OCI-LY1 (cell line): ENCODE results near the gene TMED6.

ENCODE experiments used
- H2AFZ ChIP-seq: fragments of 200-600 bp; sonication (generic), shearing (Covaris generic); 2 replicates; pipeline ENCODE4 v1.6.0; 2014; ENCODE audit warnings: antibody characterized with exemption, mild to moderate bottlenecking, low read length
- H3F3A ChIP-seq: fragments of 200-600 bp; sonication (generic), shearing (Covaris generic); 2 replicates; pipeline ENCODE4 v1.6.0; 2014; ENCODE audit warnings: mild to moderate bottlenecking, antibody characterized with exemption, low read length, moderate library complexity; ENCODE audit not compliant: insufficient read depth
- H3K27ac ChIP-seq: fragments of 200-600 bp; sonication (generic); 2 replicates; pipeline ENCODE4 v1.5.1; 2014; ENCODE audit warnings: low read length, mixed run types, mild to moderate bottlenecking, low read depth; ENCODE audit not compliant: poor library complexity, severe bottlenecking
- H3K27me3 ChIP-seq: fragments of 200-600 bp; sonication (generic); 2 replicates; pipeline ENCODE4 v1.6.0; 2014; ENCODE audit warnings: antibody characterized with exemption, mild to moderate bottlenecking, low read length, moderate library complexity; ENCODE audit not compliant: insufficient read depth
- H3K36me3 ChIP-seq: fragments of 200-600 bp; sonication (generic); 2 replicates; pipeline ENCODE4 v1.6.1; 2014; ENCODE audit warnings: mild to moderate bottlenecking, antibody characterized with exemption, low read length, moderate library complexity, mixed read lengths; ENCODE audit not compliant: insufficient read depth
- H3K4me1 ChIP-seq: fragments of 200-600 bp; sonication (generic); 2 replicates; pipeline ENCODE4 v1.5.1; 2014; ENCODE audit warnings: mild to moderate bottlenecking, low read length, moderate library complexity; ENCODE audit not compliant: insufficient read depth, severe bottlenecking
- H3K4me2 ChIP-seq: fragments of 200-600 bp; sonication (generic), shearing (Covaris generic); 2 replicates; pipeline ENCODE4 v1.6.1; 2014; ENCODE audit warnings: low read length
- H3K4me3 ChIP-seq: fragments of 200-600 bp; sonication (generic); 2 replicates; pipeline ENCODE4 v1.5.1; 2014; ENCODE audit warnings: low read length, low read depth, mild to moderate bottlenecking, mixed read lengths; ENCODE audit not compliant: poor library complexity, severe bottlenecking
- H3K79me2 ChIP-seq: fragments of 200-600 bp; shearing (Covaris generic); 2 replicates; pipeline ENCODE4 v1.6.1; 2016; ENCODE audit warnings: mixed run types, low read length, mixed read lengths; ENCODE audit not compliant: insufficient read depth
- H3K9ac ChIP-seq: fragments of 200-600 bp; sonication (generic), shearing (Covaris generic); 2 replicates; pipeline ENCODE4 v1.6.1; 2014; ENCODE audit warnings: mild to moderate bottlenecking, low read length, mixed read lengths
- H3K9me2 ChIP-seq: fragments of 200-600 bp; sonication (generic), shearing (Covaris generic); 2 replicates; pipeline ENCODE4 v1.6.1; 2014; ENCODE audit warnings: low read depth, mild to moderate bottlenecking, low read length, mixed read lengths
- H3K9me3 ChIP-seq: fragments of 200-600 bp; shearing (Covaris generic); 2 replicates; pipeline ENCODE4 v1.6.1; 2014; ENCODE audit warnings: low read length, mixed read lengths
- H4K20me1 ChIP-seq: fragments of 200-600 bp; sonication (generic), shearing (Covaris generic); 2 replicates; pipeline ENCODE4 v1.6.0; 2016; ENCODE audit warnings: mild to moderate bottlenecking, low read length; ENCODE audit not compliant: insufficient read depth
- EZH2 ChIP-seq: fragments of 200-600 bp; sonication (generic), shearing (Covaris generic); IDR thresholded peaks from 2 replicates; pipeline ENCODE4 v1.8.0; 2017; ENCODE audit warnings: borderline replicate concordance, mixed run types, mild to moderate bottlenecking, antibody characterized with exemption, low read length, moderate library complexity, mixed read lengths
- TF ChIP-seq, protein P1 (sequence below): fragments of 200-600 bp; sonication (generic), shearing (Covaris generic); IDR thresholded peaks from 2 replicates; pipeline ENCODE4 v1.5.1; 2017; ENCODE audit warnings: mild to moderate bottlenecking, antibody characterized with exemption, low read length, moderate library complexity, mixed read lengths

TMED6 gene

DNA sequence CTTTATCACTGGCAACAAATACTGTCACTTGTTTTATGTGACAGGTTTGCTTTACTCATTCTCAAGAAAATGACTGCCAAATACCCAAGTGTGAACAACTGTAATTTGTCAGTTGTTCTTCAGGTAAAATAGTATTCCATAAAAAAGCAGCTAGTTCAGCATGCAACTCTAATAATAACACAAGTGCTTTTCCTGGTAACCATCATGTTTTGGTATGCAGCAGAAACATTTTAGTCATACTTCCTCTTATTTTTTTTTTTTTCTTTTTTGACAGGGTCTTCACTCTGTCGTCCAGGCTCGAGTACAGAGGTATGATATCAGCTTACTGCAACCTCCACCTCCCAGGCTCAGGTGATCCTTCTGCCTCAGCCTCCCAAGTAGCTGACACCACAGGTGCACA is 29.6 kb upstream of the TMED6 start:
- H4K20me1 ChIP-seq: no peaks in the 10 kb centered on the region
- H3K4me2 ChIP-seq: no peak overlapping the region
- no peak for TF ChIP-seq EZH2
- TF ChIP-seq, protein P1, sequence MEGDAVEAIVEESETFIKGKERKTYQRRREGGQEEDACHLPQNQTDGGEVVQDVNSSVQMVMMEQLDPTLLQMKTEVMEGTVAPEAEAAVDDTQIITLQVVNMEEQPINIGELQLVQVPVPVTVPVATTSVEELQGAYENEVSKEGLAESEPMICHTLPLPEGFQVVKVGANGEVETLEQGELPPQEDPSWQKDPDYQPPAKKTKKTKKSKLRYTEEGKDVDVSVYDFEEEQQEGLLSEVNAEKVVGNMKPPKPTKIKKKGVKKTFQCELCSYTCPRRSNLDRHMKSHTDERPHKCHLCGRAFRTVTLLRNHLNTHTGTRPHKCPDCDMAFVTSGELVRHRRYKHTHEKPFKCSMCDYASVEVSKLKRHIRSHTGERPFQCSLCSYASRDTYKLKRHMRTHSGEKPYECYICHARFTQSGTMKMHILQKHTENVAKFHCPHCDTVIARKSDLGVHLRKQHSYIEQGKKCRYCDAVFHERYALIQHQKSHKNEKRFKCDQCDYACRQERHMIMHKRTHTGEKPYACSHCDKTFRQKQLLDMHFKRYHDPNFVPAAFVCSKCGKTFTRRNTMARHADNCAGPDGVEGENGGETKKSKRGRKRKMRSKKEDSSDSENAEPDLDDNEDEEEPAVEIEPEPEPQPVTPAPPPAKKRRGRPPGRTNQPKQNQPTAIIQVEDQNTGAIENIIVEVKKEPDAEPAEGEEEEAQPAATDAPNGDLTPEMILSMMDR: no peak
- H3K27me3 ChIP-seq: no peaks in the 10 kb centered on the region
- no peaks in the 10 kb centered on the region for H3K9me3 ChIP-seq
- H3K27ac ChIP-seq: no peak overlapping the region
- no peak overlapping the region for H3K4me3 ChIP-seq
- H3K9ac ChIP-seq: no peak overlapping the region
- no peaks in the 10 kb centered on the region for H3K9me2 ChIP-seq
- H3F3A ChIP-seq: no peaks in the 10 kb centered on the region
- peaks cover 75% of the 10 kb centered on the region for H3K36me3 ChIP-seq
- peaks cover 16% of the 10 kb centered on the region for H3K4me1 ChIP-seq
- H3K79me2 ChIP-seq: peaks cover 28% of the 10 kb centered on the region
- H2AFZ ChIP-seq: no peak overlapping the region

DNA sequence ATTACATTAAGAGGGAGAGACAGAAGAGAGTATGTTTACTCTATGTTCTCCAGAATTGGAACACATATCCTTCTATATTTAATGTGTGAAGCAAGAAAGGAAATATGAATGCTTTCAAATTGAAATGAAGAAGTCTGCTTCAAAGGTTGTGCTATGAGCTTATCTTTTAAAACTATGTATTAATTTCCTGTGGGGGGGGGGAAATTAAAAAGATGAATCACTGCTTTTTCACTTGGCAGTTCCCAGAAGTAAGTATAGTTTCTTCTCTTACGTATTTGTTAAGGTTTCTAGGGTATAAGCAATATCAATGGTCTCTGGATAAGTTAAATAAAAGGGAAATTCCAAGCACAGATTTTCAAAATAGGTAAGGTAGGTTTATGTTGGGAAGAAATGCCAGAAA is 27.2 kb upstream of the TMED6 start:
- H3K27me3 ChIP-seq: no peaks in the 10 kb centered on the region
- H3K4me2 ChIP-seq: no peak overlapping the region
- peaks cover 81% of the 10 kb centered on the region for H3K36me3 ChIP-seq

DNA sequence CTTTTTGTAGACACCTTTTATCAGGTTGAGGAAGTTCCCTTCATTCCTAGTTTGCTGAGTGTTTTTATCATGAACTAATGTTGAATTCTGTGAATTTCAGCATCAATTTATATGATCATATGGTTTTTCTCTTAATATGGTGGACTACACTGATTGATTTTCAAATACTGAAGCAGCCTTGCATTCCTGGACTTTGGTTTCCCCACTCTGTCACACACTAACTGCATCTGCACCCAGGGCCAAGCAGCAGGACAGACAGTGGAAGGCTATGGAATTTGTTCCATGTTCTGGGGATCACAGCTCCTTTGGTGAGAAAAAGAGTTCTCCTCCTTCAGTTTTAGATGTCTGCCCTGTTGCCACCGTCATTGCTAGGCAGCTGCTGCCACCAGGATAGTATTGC is 26.4 kb upstream of the TMED6 start:
- no peak overlapping the region for H3K4me3 ChIP-seq
- peaks cover under 1% of the 10 kb centered on the region for H3K4me1 ChIP-seq
- no peak overlapping the region for H2AFZ ChIP-seq
- H3K36me3 ChIP-seq: peaks cover 79% of the 10 kb centered on the region
- TF ChIP-seq, protein P1: no peak
- TF ChIP-seq EZH2: no peak
- no peak overlapping the region for H3K4me2 ChIP-seq
- H3K9me3 ChIP-seq: no peaks in the 10 kb centered on the region
- no peaks in the 10 kb centered on the region for H3K27me3 ChIP-seq
- no peak overlapping the region for H3K27ac ChIP-seq
- no peaks in the 10 kb centered on the region for H4K20me1 ChIP-seq
- no peaks in the 10 kb centered on the region for H3K9me2 ChIP-seq
- no peaks in the 10 kb centered on the region for H3F3A ChIP-seq
- H3K79me2 ChIP-seq: peaks cover 7% of the 10 kb centered on the region
- no peak overlapping the region for H3K9ac ChIP-seq

More for the DNA sequence above, 27.2 kb upstream of the TMED6 start:
- Histone ChIP-seq H3K79me2 (peaks cover 13% of the 10 kb centered on the region), H3K9ac (no peak overlapping the region), H3F3A (no peaks in the 10 kb centered on the region), H3K27ac (no peak overlapping the region), H3K4me1 (peaks cover 3% of the 10 kb centered on the region), H2AFZ (no peak overlapping the region), H3K9me3 (no peaks in the 10 kb centered on the region), H4K20me1 (no peaks in the 10 kb centered on the region), H3K9me2 (no peaks in the 10 kb centered on the region), H3K4me3 (no peak overlapping the region)
- TF ChIP-seq EZH2: no peak
- TF ChIP-seq, protein P1: no peak
